ENCODE measurements around the gene MTERF4. TPM values are rescaled to one million over a fixed set of nuclear protein-coding genes. Genes with fewer than 3 reads are reported as not detected.

Gene MTERF4
- polyA plus RNA-seq, 1 donor from 2014 or later: 142 TPM

GRCh38 chr2:241051578-241052487 lies 50.3 kb downstream of the MTERF4 start:
- TF ChIP-seq SMC3 (conservative IDR thresholded peaks at IDR 0.05; ENCODE audit: poor library complexity): no peak
- no peak overlapping the region for H3K9ac ChIP-seq (ENCODE audit: low read length)
- H3K4me2 ChIP-seq (ENCODE audit: low read length): no peak overlapping the region
- no peaks in the 10 kb centered on the region for H3K36me3 ChIP-seq (ENCODE audit: insufficient read depth, low read length)
- H3K79me2 ChIP-seq (replicated peaks; ENCODE audit: insufficient read depth, low read length): no peaks in the 10 kb centered on the region
- no peaks in the 10 kb centered on the region for H3F3A ChIP-seq (ENCODE audit: insufficient read depth, low read length, poor library complexity, severe bottlenecking)
- no peak overlapping the region for H3K4me3 ChIP-seq (ENCODE audit: low read length)
- H3K27me3 ChIP-seq (ENCODE audit: insufficient read depth, low read depth, low read length): peaks cover 20% of the 10 kb centered on the region
- no peaks in the 10 kb centered on the region for H3K9me2 ChIP-seq (ENCODE audit: insufficient read depth, low read length)
- no peak overlapping the region for H3K27ac ChIP-seq (ENCODE audit: low read length)
- H3K9me3 ChIP-seq (ENCODE audit: low read length): no peaks in the 10 kb centered on the region
- H4K20me1 ChIP-seq (ENCODE audit: insufficient read depth): no peaks in the 10 kb centered on the region
- H2AFZ ChIP-seq (ENCODE audit: low read depth, low read length): no peak overlapping the region

DNA sequence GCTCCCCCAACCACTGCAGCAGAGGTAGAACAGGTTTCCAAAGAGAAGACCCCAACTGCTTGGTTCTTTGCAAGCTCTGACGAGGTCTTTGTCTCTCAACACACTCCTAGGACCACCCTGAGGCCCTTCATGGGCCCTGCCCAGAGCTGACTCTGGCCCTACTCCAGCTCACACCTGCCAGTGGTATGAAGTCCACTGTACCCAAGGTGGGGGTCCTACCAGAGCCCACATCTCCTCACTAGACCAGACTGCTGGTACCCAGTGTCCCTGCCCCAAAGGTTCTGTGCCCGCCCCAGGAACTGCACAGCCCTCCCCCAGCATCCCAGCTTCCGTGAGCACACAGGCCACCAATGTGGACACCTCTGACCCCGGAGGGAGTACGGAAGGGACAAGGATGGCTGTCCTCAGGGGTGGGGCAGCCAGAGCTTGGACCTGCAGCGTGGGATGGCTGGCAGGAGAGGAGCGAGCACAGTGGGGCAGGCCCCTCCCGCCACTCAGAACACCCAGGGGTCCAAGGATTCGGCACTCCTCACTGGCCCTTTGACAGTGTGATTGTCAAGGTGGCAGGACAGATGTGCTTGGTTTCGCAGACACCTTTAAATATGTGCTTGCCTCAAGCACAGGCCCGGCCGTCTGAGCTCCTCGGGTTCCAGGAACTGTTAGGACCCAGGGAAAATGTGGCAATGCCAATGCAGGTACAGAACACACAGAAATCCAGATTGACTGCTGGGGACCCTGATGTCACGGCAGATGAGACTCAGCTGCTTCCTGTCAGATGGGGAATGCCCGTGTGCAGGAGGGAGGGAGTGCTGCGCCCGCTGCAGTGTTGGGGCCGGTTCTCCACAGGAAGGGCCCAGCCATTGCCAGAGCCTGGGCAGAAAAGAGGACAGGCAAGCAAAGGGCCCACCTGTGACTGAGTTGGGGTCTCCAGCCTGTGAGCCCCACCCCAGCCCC lies 51.2 kb downstream of the MTERF4 start:
- Histone ChIP-seq H3K27me3 (ENCODE audit: insufficient read depth, low read depth, low read length) (peaks cover 20% of the 10 kb centered on the region), H2AFZ (ENCODE audit: low read depth, low read length) (no peak overlapping the region), H3K4me3 (ENCODE audit: low read length) (no peak overlapping the region), H3K9me3 (ENCODE audit: low read length) (no peaks in the 10 kb centered on the region), H4K20me1 (ENCODE audit: insufficient read depth) (no peaks in the 10 kb centered on the region), H3K36me3 (ENCODE audit: insufficient read depth, low read length) (no peaks in the 10 kb centered on the region), H3K27ac (ENCODE audit: low read length) (no peak overlapping the region), H3K4me2 (ENCODE audit: low read length) (no peak overlapping the region), H3F3A (ENCODE audit: insufficient read depth, low read length, poor library complexity, severe bottlenecking) (no peaks in the 10 kb centered on the region), H3K9ac (ENCODE audit: low read length) (no peak overlapping the region), H3K9me2 (ENCODE audit: insufficient read depth, low read length) (no peaks in the 10 kb centered on the region), H3K79me2 (replicated peaks; ENCODE audit: insufficient read depth, low read length) (no peaks in the 10 kb centered on the region)
- TF ChIP-seq POLR2AphosphoS5 (IDR thresholded peaks at IDR 0.05) (no peak), CTCF (IDR thresholded peaks at IDR 0.05; ENCODE audit: poor library complexity, severe bottlenecking) (no peak), EZH2 (IDR thresholded peaks at IDR 0.05; ENCODE audit: borderline replicate concordance, insufficient read depth, low read length, poor library complexity, severe bottlenecking) (no peak), EP300 (conservative IDR thresholded peaks at IDR 0.05; ENCODE audit: poor library complexity, severe bottlenecking) (no peak), TAF1 (IDR thresholded peaks at IDR 0.05; ENCODE audit: low read depth) (no peak), MXI1 (conservative IDR thresholded peaks at IDR 0.05; ENCODE audit: poor library complexity, severe bottlenecking) (no peak), SMC3 (conservative IDR thresholded peaks at IDR 0.05; ENCODE audit: poor library complexity) (no peak), RAD21 (conservative IDR thresholded peaks at IDR 0.05) (no peak), REST (IDR thresholded peaks at IDR 0.05; ENCODE audit: borderline replicate concordance) (no peak)
